ENCODE results near the gene PHACTR4. TPM values are rescaled to one million over a fixed set of nuclear protein-coding genes. Genes with fewer than 3 reads are reported as not detected.

Gene PHACTR4
- total and polyA plus RNA-seq, 9 donors: 20.1 to 50.8 (median 31.8) TPM

- Histone ChIP-seq H3K27me3 (no peaks in the 10 kb centered on the region), H3K27ac (no peak overlapping the region), H3K4me3 (no peak overlapping the region), H3K36me3 (no peaks in the 10 kb centered on the region), H3K4me1 (ENCODE audit: insufficient read depth) (no peaks in the 10 kb centered on the region), H3K9me3 (no peaks in the 10 kb centered on the region)
- intact Hi-C loops (cut with DNase I): no loop called here
- DNase-seq: no peak
- no peak for TF ChIP-seq CTCF (IDR thresholded peaks at IDR 0.05)
- WGBS, 3 donors: 80 to 94% (median 92%) methylated on average over 3 of the region's 3 CpGs
Observed at GRCh38 chr1:28482138-28482537, 112.6 kb downstream of the PHACTR4 start.

- H3K27ac ChIP-seq: no peak overlapping the region
- no peaks in the 10 kb centered on the region for H3K4me1 ChIP-seq (ENCODE audit: insufficient read depth)
- DNase-seq: no peak
- TF ChIP-seq CTCF (IDR thresholded peaks at IDR 0.05) (no peak), EP300 (IDR thresholded peaks at IDR 0.05) (no peak), POLR2A (IDR thresholded peaks at IDR 0.05) (no peak)
- no peaks in the 10 kb centered on the region for H3K27me3 ChIP-seq
- H3K4me3 ChIP-seq: no peak overlapping the region
- WGBS, 3 donors: 85 to 95% (median 90%) methylated on average over 2 of the region's 2 CpGs
- H3K9me3 ChIP-seq: no peaks in the 10 kb centered on the region
- intact Hi-C loops (cut with DNase I): no loop called here
- no peaks in the 10 kb centered on the region for H3K36me3 ChIP-seq
Observed at GRCh38 chr1:28482702-28483101, 113.2 kb downstream of the PHACTR4 start.

GRCh38 chr1:28494737-28495136 lies 125.2 kb downstream of the PHACTR4 start:
- H3K27ac ChIP-seq: no peak overlapping the region
- H3K4me1 ChIP-seq (ENCODE audit: insufficient read depth): no peaks in the 10 kb centered on the region
- H3K36me3 ChIP-seq: no peaks in the 10 kb centered on the region
- H3K9me3 ChIP-seq: no peaks in the 10 kb centered on the region
- no peaks in the 10 kb centered on the region for H3K27me3 ChIP-seq
- TF ChIP-seq EP300 (IDR thresholded peaks at IDR 0.05) (no peak), POLR2A (IDR thresholded peaks at IDR 0.05) (no peak), CTCF (IDR thresholded peaks at IDR 0.05) (no peak)
- no peak for DNase-seq
- 89 to 95% (median 91%) methylated on average over 1 of the region's 1 CpG for WGBS, 3 donors
- intact Hi-C loops (cut with DNase I): no loop called here
- no peak overlapping the region for H3K4me3 ChIP-seq

- TF ChIP-seq POLR2A (IDR thresholded peaks at IDR 0.05) (no peak), CTCF (IDR thresholded peaks at IDR 0.05) (no peak), EP300 (IDR thresholded peaks at IDR 0.05) (no peak)
- Histone ChIP-seq H3K27me3 (no peaks in the 10 kb centered on the region), H3K4me1 (ENCODE audit: insufficient read depth) (no peaks in the 10 kb centered on the region), H3K27ac (no peak overlapping the region), H3K4me3 (no peak overlapping the region), H3K9me3 (no peaks in the 10 kb centered on the region), H3K36me3 (no peaks in the 10 kb centered on the region)
- intact Hi-C loops (cut with DNase I): no loop called here
- no peak for DNase-seq
- WGBS, 3 donors: 67 to 76% (median 75%) methylated on average over 4 of the region's 4 CpGs
Observed at GRCh38 chr1:28499553-28499952, 130.0 kb downstream of the PHACTR4 start.

GRCh38 chr1:28501925-28502324 lies 132.4 kb downstream of the PHACTR4 start:
- 57 to 68% (median 61%) methylated on average over 4 of the region's 4 CpGs for WGBS, 3 donors
- intact Hi-C loops (cut with DNase I): no loop called here
- Histone ChIP-seq H3K27me3 (no peaks in the 10 kb centered on the region), H3K4me1 (ENCODE audit: insufficient read depth) (no peaks in the 10 kb centered on the region), H3K36me3 (no peaks in the 10 kb centered on the region), H3K27ac (no peak overlapping the region), H3K9me3 (no peaks in the 10 kb centered on the region), H3K4me3 (no peak overlapping the region)
- no peak for DNase-seq
- TF ChIP-seq EP300 (IDR thresholded peaks at IDR 0.05): no peak
- TF ChIP-seq CTCF (IDR thresholded peaks at IDR 0.05): no peak
- no peak for TF ChIP-seq POLR2A (IDR thresholded peaks at IDR 0.05)

Data from ovary (tissue), 9 donors.